Natural killer cell (primary cell): ENCODE data around the gene SPRYD4. TPM values are rescaled to one million over a fixed set of nuclear protein-coding genes. Genes with fewer than 3 reads are reported as not detected.

Experiments used
- ATAC-seq, 3 donors: fragments of 150-1000 bp in 2 of 3; fragments of 200-7000 bp in 1 of 3; cut with Tn5 transposase; 1 replicate in 1 of 3; 2 replicates in 2 of 3; pipeline ENCODE4 v1.10.0; 2021; ENCODE audit warnings: mild to moderate bottlenecking in 2 of 3, moderate library complexity in 2 of 3
- DNase-seq, 2 donors: peaks; one replicate each; pipeline versions ENCODE4 v3.0.0 to v3.0.0-alpha.2; 2013 to 2021; ENCODE audit warnings: mixed read lengths in 1 of 2
- H3K27ac ChIP-seq: one replicate; pipeline ENCODE4 v1.5.1; 2013; ENCODE audit warnings: mild to moderate bottlenecking, low read length
- H3K27me3 ChIP-seq: one replicate; pipeline ENCODE4 v1.6.1; 2013; ENCODE audit warnings: low read length; ENCODE audit not compliant: control insufficient read depth, insufficient read depth
- H3K36me3 ChIP-seq: one replicate; pipeline ENCODE4 v1.6.1; 2013; ENCODE audit warnings: low read length; ENCODE audit not compliant: control insufficient read depth, insufficient read depth
- H3K4me1 ChIP-seq: one replicate; pipeline ENCODE4 v1.6.1; 2013; ENCODE audit warnings: low read length; ENCODE audit not compliant: control insufficient read depth, insufficient read depth
- H3K4me3 ChIP-seq: one replicate; pipeline ENCODE4 v1.5.1; 2013; ENCODE audit warnings: low read length
- H3K9me3 ChIP-seq: one replicate; pipeline ENCODE4 v1.6.1; 2013; ENCODE audit warnings: low read length; ENCODE audit not compliant: control insufficient read depth, insufficient read depth
- H3K27ac Mint-ChIP-seq, 2 donors: one replicate each; pipeline ENCODE4 v1.8.0; 2022; ENCODE audit warnings: mild to moderate bottlenecking in 2 of 2, mixed read lengths in 2 of 2, moderate library complexity in 1 of 2
- H3K27me3 Mint-ChIP-seq, 2 donors: one replicate each; pipeline ENCODE4 v1.8.0; 2022; ENCODE audit warnings: low read depth in 2 of 2, mixed read lengths in 2 of 2
- H3K36me3 Mint-ChIP-seq: one replicate; pipeline ENCODE4 v1.8.0; 2022; ENCODE audit warnings: mixed read lengths
- H3K4me1 Mint-ChIP-seq, 2 donors: one replicate each; pipeline ENCODE4 v1.8.0; 2022; ENCODE audit warnings: mixed read lengths in 2 of 2
- H3K4me3 Mint-ChIP-seq: one replicate; pipeline ENCODE4 v1.8.0; 2022; ENCODE audit warnings: mild to moderate bottlenecking, moderate library complexity, mixed read lengths
- H3K9me3 Mint-ChIP-seq, 2 donors: one replicate each; pipeline ENCODE4 v1.8.0; 2022; ENCODE audit warnings: mixed read lengths in 2 of 2
- WGBS: methylation state at CpG from one replicate; pipeline ENCODE4 v1.1.7; 2013; ENCODE audit warnings: missing lambda C conversion rate; ENCODE audit not compliant: insufficient coverage; 5-methylcytosine and 5-hydroxymethylcytosine counted together
- intact Hi-C: fragments of 100-400 bp; cut with micrococcal nuclease; formaldehyde crosslinking; loops from one replicate; pipeline ENCODE4 v1.14.2; 2022
- total RNA-seq, 4 donors: library from RNA; stranded (reverse); fragments of 120-200 nt in 1 of 4; gene quantifications; one replicate each; pipeline versions ENCODE4 v1.2.3 to v1.2.4, GENCODE V29; 2013 to 2022
- TF ChIP-seq, protein P1 (sequence below): fragments of 200-600 bp; IDR thresholded peaks from one replicate; pipeline ENCODE4 v1.8.0; 2022; ENCODE audit warnings: antibody characterized with exemption

SPRYD4 gene
- total RNA-seq, 3 donors from 2014 or later (not counting 1 experiment from before 2014, with no cell fraction given): 5.6 to 6.2 (median 5.6) TPM

DNA sequence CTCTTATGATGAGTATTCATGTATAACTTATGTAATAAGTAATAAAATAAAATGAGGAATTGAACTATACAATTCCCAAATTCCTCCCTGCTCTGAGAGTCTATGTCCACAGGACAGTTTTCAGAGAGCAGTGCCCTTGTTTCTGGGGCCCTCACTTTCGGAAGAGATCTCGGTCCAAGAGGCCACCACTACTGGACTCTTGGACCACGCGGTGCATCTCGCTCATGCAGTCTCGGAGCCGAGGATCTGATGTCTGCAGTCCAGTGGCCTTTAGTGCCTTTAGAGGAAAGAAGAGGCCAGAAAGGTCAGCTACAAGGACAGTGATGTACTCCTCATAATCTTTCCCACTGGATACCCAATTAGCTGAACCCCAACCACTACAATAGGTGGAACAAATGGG is 11.2 kb downstream of the SPRYD4 start:
- H3K27me3 Mint-ChIP-seq: no peaks in the 10 kb centered on the region
- WGBS: 97% methylated on average over 7 of the region's 7 CpGs
- Histone ChIP-seq H3K27ac (no peak overlapping the region), H3K4me3 (no peak overlapping the region), H3K4me1 (no peaks in the 10 kb centered on the region), H3K36me3 (no peaks in the 10 kb centered on the region), H3K27me3 (no peaks in the 10 kb centered on the region), H3K9me3 (no peaks in the 10 kb centered on the region)
- TF ChIP-seq, protein P1, sequence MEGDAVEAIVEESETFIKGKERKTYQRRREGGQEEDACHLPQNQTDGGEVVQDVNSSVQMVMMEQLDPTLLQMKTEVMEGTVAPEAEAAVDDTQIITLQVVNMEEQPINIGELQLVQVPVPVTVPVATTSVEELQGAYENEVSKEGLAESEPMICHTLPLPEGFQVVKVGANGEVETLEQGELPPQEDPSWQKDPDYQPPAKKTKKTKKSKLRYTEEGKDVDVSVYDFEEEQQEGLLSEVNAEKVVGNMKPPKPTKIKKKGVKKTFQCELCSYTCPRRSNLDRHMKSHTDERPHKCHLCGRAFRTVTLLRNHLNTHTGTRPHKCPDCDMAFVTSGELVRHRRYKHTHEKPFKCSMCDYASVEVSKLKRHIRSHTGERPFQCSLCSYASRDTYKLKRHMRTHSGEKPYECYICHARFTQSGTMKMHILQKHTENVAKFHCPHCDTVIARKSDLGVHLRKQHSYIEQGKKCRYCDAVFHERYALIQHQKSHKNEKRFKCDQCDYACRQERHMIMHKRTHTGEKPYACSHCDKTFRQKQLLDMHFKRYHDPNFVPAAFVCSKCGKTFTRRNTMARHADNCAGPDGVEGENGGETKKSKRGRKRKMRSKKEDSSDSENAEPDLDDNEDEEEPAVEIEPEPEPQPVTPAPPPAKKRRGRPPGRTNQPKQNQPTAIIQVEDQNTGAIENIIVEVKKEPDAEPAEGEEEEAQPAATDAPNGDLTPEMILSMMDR: no peak
- H3K36me3 Mint-ChIP-seq: no peaks in the 10 kb centered on the region
- H3K27ac Mint-ChIP-seq: no peak overlapping the region
- H3K9me3 Mint-ChIP-seq: no peaks in the 10 kb centered on the region
- intact Hi-C loops: no loop called here
- peaks cover 0 to 5% of the 10 kb centered on the region in 2 donors for H3K4me1 Mint-ChIP-seq
- H3K4me3 Mint-ChIP-seq: no peak overlapping the region
- DNase-seq (no peak), ATAC-seq (no peak)

DNA sequence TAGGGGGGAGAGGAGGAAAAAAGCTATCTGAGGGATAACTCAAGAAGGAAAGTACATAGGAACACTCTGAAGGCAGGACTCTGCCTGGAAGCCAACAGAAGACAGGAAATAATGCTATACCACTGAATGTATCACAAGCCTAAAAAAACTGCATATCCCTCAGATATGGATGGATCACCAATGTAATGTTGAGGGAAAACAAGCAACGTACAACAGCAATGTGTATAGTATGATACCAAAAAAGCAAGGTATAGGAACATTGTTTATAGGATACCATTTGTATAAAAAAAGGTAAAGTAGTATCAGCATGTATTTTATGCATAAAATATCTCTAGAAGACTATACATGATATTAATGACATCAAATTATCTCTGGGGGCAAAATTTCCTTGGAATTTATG is 16.2 kb downstream of the SPRYD4 start:
- Histone ChIP-seq H3K27me3 (peaks cover 6% of the 10 kb centered on the region), H3K9me3 (no peaks in the 10 kb centered on the region), H3K4me3 (no peak overlapping the region), H3K36me3 (no peaks in the 10 kb centered on the region), H3K27ac (no peak overlapping the region), H3K4me1 (peaks cover 18% of the 10 kb centered on the region)
- Mint-ChIP-seq H3K4me3 (no peak overlapping the region), H3K27me3 (peaks cover 0 to 10% of the 10 kb centered on the region in 2 donors), H3K9me3 (no peaks in the 10 kb centered on the region), H3K27ac (no peak overlapping the region), H3K4me1 (peaks cover 13 to 23% of the 10 kb centered on the region in 2 donors), H3K36me3 (no peaks in the 10 kb centered on the region)
- intact Hi-C loops: no loop called here
- WGBS: no CpG with 5 or more reads among the region's 1 CpG
- TF ChIP-seq, protein P1: no peak
- ATAC-seq (no peak), DNase-seq (no peak)

DNA sequence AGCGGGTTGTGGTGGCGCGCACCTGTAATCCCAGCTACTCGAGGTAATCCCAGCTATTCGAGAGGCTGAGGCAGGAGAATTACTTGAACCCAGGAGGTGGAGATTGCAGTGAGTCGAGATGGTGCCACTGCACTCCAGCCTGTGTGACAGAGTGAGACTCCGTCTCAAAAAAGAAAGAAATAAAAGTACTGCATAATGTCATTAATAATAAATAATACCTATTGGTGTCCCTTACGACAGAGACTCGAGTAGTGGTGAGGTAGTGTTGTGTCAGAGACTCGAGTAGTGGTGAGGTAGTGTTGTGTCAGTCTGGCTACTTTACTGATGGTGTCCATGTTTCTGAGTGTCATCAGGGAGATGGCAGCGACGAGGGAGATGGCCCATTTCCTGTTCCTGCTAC is 18.3 kb downstream of the SPRYD4 start:
- peaks cover 13 to 18% of the 10 kb centered on the region in 2 donors for H3K4me1 Mint-ChIP-seq
- Histone ChIP-seq H3K36me3 (no peaks in the 10 kb centered on the region), H3K9me3 (no peaks in the 10 kb centered on the region), H3K27ac (no peak overlapping the region), H3K27me3 (peaks cover 10% of the 10 kb centered on the region), H3K4me3 (no peak overlapping the region), H3K4me1 (peaks cover 18% of the 10 kb centered on the region)
- intact Hi-C loops: no loop called here
- peaks cover 18 to 24% of the 10 kb centered on the region in 2 donors for H3K27me3 Mint-ChIP-seq
- H3K36me3 Mint-ChIP-seq: no peaks in the 10 kb centered on the region
- 90% methylated on average over 10 of the region's 12 CpGs for WGBS
- no peaks in the 10 kb centered on the region for H3K9me3 Mint-ChIP-seq
- ATAC-seq (no peak), DNase-seq (no peak)
- no peak overlapping the region for H3K27ac Mint-ChIP-seq
- peak overlapping the region; percentile 95 for H3K4me3 Mint-ChIP-seq
- TF ChIP-seq, protein P1: no peak

DNA sequence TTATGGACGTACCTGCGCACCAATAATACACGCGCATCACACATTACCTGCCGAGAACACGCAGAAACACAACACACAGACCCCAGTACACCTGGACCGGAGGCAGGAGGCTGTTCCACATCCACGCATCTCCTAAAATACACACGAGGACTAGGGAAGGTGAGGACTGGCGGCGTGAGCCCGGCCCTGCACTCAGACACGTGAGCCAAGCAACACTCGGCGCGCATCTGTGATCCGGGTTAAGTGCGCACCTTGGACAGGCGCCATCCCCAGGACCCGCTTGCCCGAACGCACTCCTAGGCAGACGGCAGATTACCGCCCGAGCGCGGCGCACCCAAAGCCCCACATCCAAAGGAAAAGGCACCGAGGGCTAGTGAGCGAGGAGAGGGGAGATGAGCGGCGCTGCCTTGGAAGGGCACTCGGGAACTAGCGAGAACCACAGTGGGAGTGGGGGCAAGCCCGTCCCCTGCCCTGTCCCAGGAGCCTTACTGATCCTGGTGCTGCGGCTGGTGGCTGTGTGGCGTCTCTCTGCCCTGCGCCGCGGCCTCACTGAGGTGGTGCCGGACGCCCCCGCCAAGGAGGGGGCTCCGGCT is 19.2 kb downstream of the SPRYD4 start:
- Histone ChIP-seq H3K27me3 (peaks cover 10% of the 10 kb centered on the region), H3K9me3 (no peaks in the 10 kb centered on the region), H3K4me1 (peaks cover 18% of the 10 kb centered on the region), H3K4me3 (peak overlapping the region; percentile 61), H3K36me3 (no peaks in the 10 kb centered on the region), H3K27ac (no peak overlapping the region)
- H3K27me3 Mint-ChIP-seq: peaks cover 22 to 26% of the 10 kb centered on the region in 2 donors
- H3K9me3 Mint-ChIP-seq: no peaks in the 10 kb centered on the region
- DNase-seq (peak in 1 of 2 donors; percentile 54), ATAC-seq (peak; percentile 5 to 33 (median 30))
- H3K27ac Mint-ChIP-seq: peak overlapping the region in 1 of 2 donors; percentile 71
- 11% methylated on average over 44 of the region's 44 CpGs for WGBS
- intact Hi-C loops: no loop called here
- H3K4me3 Mint-ChIP-seq: peak overlapping the region; percentile 95
- TF ChIP-seq, protein P1: no peak
- H3K4me1 Mint-ChIP-seq: peaks cover 13 to 18% of the 10 kb centered on the region in 2 donors
- H3K36me3 Mint-ChIP-seq: no peaks in the 10 kb centered on the region
